HepG2 (cell line): ENCODE measurements around the gene PTPMT1. TPM values are rescaled to one million over a fixed set of nuclear protein-coding genes. Genes with fewer than 3 reads are reported as not detected.

Source experiments
- ARHGAP35 ChIP-seq: sonication (generic); formaldehyde crosslinking; IDR thresholded peaks from 2 replicates; pipeline ENCODE4 v1.9.0; 2022; ENCODE audit warnings: mild to moderate bottlenecking, inconsistent platforms, moderate library complexity, missing genetic modification reagents, borderline replicate concordance
- CENPT ChIP-seq: sonication (generic); formaldehyde crosslinking; IDR thresholded peaks from 2 replicates; pipeline ENCODE4 v1.8.0; 2022; ENCODE audit warnings: low read depth, mild to moderate bottlenecking, moderate library complexity, missing genetic modification reagents
- MIER2 ChIP-seq: IDR thresholded peaks from 2 replicates; pipeline ENCODE4 v1.6.1; 2016; ENCODE audit warnings: missing biosample characterization, missing genetic modification reagents
- MTA1 ChIP-seq: sonication (generic); formaldehyde crosslinking; IDR thresholded peaks from 2 replicates; pipeline ENCODE4 v1.4.0; 2020; ENCODE audit warnings: missing genetic modification reagents, mild to moderate bottlenecking, borderline replicate concordance
- PCBP1 ChIP-seq: fragments of 200-400 bp; formaldehyde crosslinking; IDR thresholded peaks from 2 replicates; pipeline ENCODE4 v1.6.1; 2017; ENCODE audit warnings: mild to moderate bottlenecking, low read depth, low read length, borderline replicate concordance
- polyA plus RNA-seq, 8 experiments: library from polyadenylated mRNA; depleted of rRNA in 3 of 8; stranded (reverse) in 7 of 8; unstranded in 1 of 8; fragments of >200 nt; fragmentation: Illumina TruSeq in 4 of 8; extraction: Trizol in 4 of 8; gene quantifications; 2 replicates each; pipeline versions ENCODE4 v1.2.1 to v1.2.3, GENCODE V29; 2011 to 2016; ENCODE audit warnings: low read depth in 4 of 8, missing spikeins in 1 of 8, mixed read lengths in 1 of 8; ENCODE audit not compliant: insufficient read depth in 1 of 8
- total RNA-seq, 5 experiments: library from RNA; depleted of rRNA; stranded (reverse); fragments of >200 nt; fragmentation: Illumina TruSeq; extraction: Trizol; gene quantifications; 2 replicates each; pipeline ENCODE4 v1.2.3, GENCODE V29; 2016; ENCODE audit warnings: low read depth in 1 of 5
- TF ChIP-seq, protein P1 (sequence below): sonication (generic); formaldehyde crosslinking; IDR thresholded peaks from 2 replicates; pipeline ENCODE4 v1.9.0; 2021; ENCODE audit warnings: missing genetic modification reagents, mild to moderate bottlenecking, borderline replicate concordance
- TF ChIP-seq, protein P2 (sequence below): sonication (generic); formaldehyde crosslinking; IDR thresholded peaks from 2 replicates; pipeline ENCODE4 v1.4.0; 2020; ENCODE audit warnings: mild to moderate bottlenecking, missing genetic modification reagents, borderline replicate concordance
- TF ChIP-seq, protein P3 (sequence below): sonication (generic); formaldehyde crosslinking; IDR thresholded peaks from 2 replicates; pipeline ENCODE4 v1.4.0; 2020; ENCODE audit warnings: missing genetic modification reagents, borderline replicate concordance
- TF ChIP-seq, protein P4 (sequence below): sonication (generic); formaldehyde crosslinking; IDR thresholded peaks from 2 replicates; pipeline ENCODE4 v1.8.1; 2022; ENCODE audit warnings: low read depth, mild to moderate bottlenecking, missing genetic modification reagents
- TF ChIP-seq, protein P5 (sequence below): IDR thresholded peaks from 2 replicates; pipeline ENCODE4 v1.6.1; 2016

The PTPMT1 gene
- total and polyA plus RNA-seq, 2 of the 13 experiments (the other 11 are each of a cell fraction or from before 2014, with no cell fraction given), result 55.6 to 129 TPM

DNA sequence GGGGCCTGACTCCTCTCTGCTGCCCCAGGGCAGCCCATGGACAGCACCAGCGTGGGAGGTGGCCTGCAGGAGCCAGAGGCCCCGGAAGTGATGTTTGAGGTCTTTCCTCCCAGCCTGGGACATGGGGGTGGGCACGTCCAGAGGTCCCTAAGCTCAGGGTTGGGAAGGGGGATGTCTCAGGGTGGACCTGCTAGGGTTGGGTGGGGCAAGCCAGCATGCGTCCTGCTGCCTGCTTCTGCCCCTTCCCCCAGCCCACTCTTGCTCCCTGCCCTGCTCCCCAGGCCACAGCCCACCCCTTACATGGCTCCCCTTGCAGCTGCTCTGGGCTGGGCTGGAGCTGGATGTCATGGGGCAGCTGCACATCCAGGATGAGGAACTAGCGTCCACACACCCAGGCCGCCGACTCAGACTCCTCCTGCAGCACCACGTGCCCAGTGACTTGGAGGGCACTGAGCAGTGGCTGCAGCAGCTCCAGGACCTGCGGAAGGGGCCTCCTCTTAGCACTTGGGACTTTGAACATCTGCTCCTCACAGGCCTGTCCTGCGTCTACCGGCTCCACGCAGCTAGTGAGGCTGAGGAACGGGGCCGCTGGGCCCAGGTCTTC is 22.4 kb downstream of the PTPMT1 start (continued):
- no peak for TF ChIP-seq MIER2
- TF ChIP-seq, protein P1, sequence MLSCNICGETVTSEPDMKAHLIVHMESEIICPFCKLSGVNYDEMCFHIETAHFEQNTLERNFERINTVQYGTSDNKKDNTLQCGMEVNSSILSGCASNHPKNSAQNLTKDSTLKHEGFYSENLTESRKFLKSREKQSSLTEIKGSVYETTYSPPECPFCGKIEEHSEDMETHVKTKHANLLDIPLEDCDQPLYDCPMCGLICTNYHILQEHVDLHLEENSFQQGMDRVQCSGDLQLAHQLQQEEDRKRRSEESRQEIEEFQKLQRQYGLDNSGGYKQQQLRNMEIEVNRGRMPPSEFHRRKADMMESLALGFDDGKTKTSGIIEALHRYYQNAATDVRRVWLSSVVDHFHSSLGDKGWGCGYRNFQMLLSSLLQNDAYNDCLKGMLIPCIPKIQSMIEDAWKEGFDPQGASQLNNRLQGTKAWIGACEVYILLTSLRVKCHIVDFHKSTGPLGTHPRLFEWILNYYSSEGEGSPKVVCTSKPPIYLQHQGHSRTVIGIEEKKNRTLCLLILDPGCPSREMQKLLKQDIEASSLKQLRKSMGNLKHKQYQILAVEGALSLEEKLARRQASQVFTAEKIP (CRISPR knock-in tag), result no peak
- TF ChIP-seq, protein P2, sequence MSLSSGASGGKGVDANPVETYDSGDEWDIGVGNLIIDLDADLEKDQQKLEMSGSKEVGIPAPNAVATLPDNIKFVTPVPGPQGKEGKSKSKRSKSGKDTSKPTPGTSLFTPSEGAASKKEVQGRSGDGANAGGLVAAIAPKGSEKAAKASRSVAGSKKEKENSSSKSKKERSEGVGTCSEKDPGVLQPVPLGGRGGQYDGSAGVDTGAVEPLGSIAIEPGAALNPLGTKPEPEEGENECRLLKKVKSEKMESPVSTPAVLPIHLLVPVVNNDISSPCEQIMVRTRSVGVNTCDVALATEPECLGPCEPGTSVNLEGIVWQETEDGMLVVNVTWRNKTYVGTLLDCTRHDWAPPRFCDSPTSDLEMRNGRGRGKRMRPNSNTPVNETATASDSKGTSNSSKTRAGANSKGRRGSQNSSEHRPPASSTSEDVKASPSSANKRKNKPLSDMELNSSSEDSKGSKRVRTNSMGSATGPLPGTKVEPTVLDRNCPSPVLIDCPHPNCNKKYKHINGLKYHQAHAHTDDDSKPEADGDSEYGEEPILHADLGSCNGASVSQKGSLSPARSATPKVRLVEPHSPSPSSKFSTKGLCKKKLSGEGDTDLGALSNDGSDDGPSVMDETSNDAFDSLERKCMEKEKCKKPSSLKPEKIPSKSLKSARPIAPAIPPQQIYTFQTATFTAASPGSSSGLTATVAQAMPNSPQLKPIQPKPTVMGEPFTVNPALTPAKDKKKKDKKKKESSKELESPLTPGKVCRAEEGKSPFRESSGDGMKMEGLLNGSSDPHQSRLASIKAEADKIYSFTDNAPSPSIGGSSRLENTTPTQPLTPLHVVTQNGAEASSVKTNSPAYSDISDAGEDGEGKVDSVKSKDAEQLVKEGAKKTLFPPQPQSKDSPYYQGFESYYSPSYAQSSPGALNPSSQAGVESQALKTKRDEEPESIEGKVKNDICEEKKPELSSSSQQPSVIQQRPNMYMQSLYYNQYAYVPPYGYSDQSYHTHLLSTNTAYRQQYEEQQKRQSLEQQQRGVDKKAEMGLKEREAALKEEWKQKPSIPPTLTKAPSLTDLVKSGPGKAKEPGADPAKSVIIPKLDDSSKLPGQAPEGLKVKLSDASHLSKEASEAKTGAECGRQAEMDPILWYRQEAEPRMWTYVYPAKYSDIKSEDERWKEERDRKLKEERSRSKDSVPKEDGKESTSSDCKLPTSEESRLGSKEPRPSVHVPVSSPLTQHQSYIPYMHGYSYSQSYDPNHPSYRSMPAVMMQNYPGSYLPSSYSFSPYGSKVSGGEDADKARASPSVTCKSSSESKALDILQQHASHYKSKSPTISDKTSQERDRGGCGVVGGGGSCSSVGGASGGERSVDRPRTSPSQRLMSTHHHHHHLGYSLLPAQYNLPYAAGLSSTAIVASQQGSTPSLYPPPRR (CRISPR knock-in tag), result 0 out of 2 replicates have a peak, but pooled peaks have one; percentile 45
- TF ChIP-seq ARHGAP35 (CRISPR knock-in tag), result no peak
- TF ChIP-seq, protein P3, sequence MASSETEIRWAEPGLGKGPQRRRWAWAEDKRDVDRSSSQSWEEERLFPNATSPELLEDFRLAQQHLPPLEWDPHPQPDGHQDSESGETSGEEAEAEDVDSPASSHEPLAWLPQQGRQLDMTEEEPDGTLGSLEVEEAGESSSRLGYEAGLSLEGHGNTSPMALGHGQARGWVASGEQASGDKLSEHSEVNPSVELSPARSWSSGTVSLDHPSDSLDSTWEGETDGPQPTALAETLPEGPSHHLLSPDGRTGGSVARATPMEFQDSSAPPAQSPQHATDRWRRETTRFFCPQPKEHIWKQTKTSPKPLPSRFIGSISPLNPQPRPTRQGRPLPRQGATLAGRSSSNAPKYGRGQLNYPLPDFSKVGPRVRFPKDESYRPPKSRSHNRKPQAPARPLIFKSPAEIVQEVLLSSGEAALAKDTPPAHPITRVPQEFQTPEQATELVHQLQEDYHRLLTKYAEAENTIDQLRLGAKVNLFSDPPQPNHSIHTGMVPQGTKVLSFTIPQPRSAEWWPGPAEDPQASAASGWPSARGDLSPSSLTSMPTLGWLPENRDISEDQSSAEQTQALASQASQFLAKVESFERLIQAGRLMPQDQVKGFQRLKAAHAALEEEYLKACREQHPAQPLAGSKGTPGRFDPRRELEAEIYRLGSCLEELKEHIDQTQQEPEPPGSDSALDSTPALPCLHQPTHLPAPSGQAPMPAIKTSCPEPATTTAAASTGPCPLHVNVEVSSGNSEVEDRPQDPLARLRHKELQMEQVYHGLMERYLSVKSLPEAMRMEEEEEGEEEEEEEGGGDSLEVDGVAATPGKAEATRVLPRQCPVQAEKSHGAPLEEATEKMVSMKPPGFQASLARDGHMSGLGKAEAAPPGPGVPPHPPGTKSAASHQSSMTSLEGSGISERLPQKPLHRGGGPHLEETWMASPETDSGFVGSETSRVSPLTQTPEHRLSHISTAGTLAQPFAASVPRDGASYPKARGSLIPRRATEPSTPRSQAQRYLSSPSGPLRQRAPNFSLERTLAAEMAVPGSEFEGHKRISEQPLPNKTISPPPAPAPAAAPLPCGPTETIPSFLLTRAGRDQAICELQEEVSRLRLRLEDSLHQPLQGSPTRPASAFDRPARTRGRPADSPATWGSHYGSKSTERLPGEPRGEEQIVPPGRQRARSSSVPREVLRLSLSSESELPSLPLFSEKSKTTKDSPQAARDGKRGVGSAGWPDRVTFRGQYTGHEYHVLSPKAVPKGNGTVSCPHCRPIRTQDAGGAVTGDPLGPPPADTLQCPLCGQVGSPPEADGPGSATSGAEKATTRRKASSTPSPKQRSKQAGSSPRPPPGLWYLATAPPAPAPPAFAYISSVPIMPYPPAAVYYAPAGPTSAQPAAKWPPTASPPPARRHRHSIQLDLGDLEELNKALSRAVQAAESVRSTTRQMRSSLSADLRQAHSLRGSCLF (CRISPR knock-in tag), result no peak
- peak; percentile 68; the same call in 1 of the 2 replicates for TF ChIP-seq PCBP1
- TF ChIP-seq, protein P4, sequence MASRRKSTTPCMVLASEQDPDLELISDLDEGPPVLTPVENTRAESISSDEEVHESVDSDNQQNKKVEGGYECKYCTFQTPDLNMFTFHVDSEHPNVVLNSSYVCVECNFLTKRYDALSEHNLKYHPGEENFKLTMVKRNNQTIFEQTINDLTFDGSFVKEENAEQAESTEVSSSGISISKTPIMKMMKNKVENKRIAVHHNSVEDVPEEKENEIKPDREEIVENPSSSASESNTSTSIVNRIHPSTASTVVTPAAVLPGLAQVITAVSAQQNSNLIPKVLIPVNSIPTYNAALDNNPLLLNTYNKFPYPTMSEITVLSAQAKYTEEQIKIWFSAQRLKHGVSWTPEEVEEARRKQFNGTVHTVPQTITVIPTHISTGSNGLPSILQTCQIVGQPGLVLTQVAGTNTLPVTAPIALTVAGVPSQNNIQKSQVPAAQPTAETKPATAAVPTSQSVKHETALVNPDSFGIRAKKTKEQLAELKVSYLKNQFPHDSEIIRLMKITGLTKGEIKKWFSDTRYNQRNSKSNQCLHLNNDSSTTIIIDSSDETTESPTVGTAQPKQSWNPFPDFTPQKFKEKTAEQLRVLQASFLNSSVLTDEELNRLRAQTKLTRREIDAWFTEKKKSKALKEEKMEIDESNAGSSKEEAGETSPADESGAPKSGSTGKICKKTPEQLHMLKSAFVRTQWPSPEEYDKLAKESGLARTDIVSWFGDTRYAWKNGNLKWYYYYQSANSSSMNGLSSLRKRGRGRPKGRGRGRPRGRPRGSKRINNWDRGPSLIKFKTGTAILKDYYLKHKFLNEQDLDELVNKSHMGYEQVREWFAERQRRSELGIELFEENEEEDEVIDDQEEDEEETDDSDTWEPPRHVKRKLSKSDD (CRISPR knock-in tag), result 0 out of 2 replicates have a peak, but pooled peaks have one; percentile 13
- TF ChIP-seq, protein P5, sequence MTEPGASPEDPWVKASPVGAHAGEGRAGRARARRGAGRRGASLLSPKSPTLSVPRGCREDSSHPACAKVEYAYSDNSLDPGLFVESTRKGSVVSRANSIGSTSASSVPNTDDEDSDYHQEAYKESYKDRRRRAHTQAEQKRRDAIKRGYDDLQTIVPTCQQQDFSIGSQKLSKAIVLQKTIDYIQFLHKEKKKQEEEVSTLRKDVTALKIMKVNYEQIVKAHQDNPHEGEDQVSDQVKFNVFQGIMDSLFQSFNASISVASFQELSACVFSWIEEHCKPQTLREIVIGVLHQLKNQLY (CRISPR knock-in tag), result 0 out of 2 replicates have a peak, but pooled peaks have one; percentile 36
- peak; percentile 81; the same call in 1 of the 2 replicates for TF ChIP-seq MTA1 (CRISPR knock-in tag)
- TF ChIP-seq CENPT (CRISPR knock-in tag), result no peak
